Uterus (tissue), 4 donors: Measurements from ENCODE around the gene ASPHD2. TPM values are rescaled to one million over a fixed set of nuclear protein-coding genes. Genes with fewer than 3 reads are reported as not detected.

Experiments used
- DNase-seq, 2 donors: peaks; one replicate each; pipeline ENCODE4 v3.0.0-alpha.2; 2019 to 2020
- H3K27ac ChIP-seq, 2 donors: fragments of 200-600 bp; sonication (generic); 1 replicate in 1 of 2; 2 replicates in 1 of 2; pipeline ENCODE4 v1.5.1; 2016 to 2018
- H3K27me3 ChIP-seq, 2 donors: fragments of 200-600 bp; sonication (generic); one replicate each; pipeline ENCODE4 v1.5.1; 2018 to 2019; ENCODE audit warnings: control low read depth in 1 of 2
- H3K36me3 ChIP-seq, 2 donors: fragments of 200-600 bp; sonication (generic); one replicate each; pipeline ENCODE4 v1.5.1; 2019; ENCODE audit warnings: control low read depth in 1 of 2
- H3K4me1 ChIP-seq, 2 donors: fragments of 200-600 bp; sonication (generic); one replicate each; pipeline ENCODE4 v1.5.1; 2018 to 2019; ENCODE audit warnings: control low read depth in 1 of 2
- H3K4me3 ChIP-seq, 2 donors: fragments of 200-600 bp; sonication (generic); 1 replicate in 1 of 2; 2 replicates in 1 of 2; pipeline ENCODE4 v1.5.1; 2018 to 2019; ENCODE audit warnings: mild to moderate bottlenecking in 1 of 2
- H3K9me3 ChIP-seq, 2 donors: fragments of 200-600 bp; sonication (generic); one replicate each; pipeline ENCODE4 v1.5.1; 2019; ENCODE audit warnings: control low read depth in 1 of 2
- CTCF ChIP-seq, 4 experiments: fragments of 200-600 bp in 2 of 4; fragments of 450-650 bp in 2 of 4; sonication (generic) in 2 of 4; IDR thresholded peaks; one replicate each; pipeline ENCODE4 v1.5.1; 2016 to 2019; ENCODE audit warnings: antibody characterized with exemption in 4 of 4, mild to moderate bottlenecking in 2 of 4, moderate library complexity in 1 of 4
- POLR2A ChIP-seq, 2 donors: fragments of 450-650 bp; IDR thresholded peaks; one replicate each; pipeline ENCODE4 v1.6.1; 2016; ENCODE audit warnings: antibody characterized with exemption in 2 of 2, mild to moderate bottlenecking in 1 of 2, moderate library complexity in 1 of 2
- intact Hi-C: fragments of 100-400 bp; cut with DNase I; formaldehyde crosslinking; loops from one replicate; pipeline ENCODE4 v1.15.1; 2023; ENCODE audit warnings: low total_unique reads
- total RNA-seq, 4 donors: library from RNA; depleted of rRNA in 3 of 4; stranded (reverse); fragments of >200 nt in 3 of 4; gene quantifications; one replicate each; pipeline versions ENCODE4 v1.1.0 to v1.2.4, GENCODE V29; 2014 to 2023
- donor health status: DM: yes; HTN: yes; CAD: no.

Gene ASPHD2
- 1 to 10 TPM in 1 of 4 donors, under 1 TPM in 1, not detected in 2; 0.83 to 1.8 TPM for total RNA-seq

GRCh38 chr22:26428515-26429457 lies at the start of gene ASPHD2:
TSS of gene ASPHD2 (plus strand) at chr22:26429260. CDS start at chr22:26433616, 4,356 bp downstream.
- H3K4me3 ChIP-seq: peak within 1 kb of the TSS; percentile 39 to 57
- peak within 1 kb of the TSS; percentile 53 to 57 for H3K27ac ChIP-seq
- intact Hi-C loops: no loop called here
- no peaks in the 10 kb centered on the region for H3K4me1 ChIP-seq
- no peaks in the 10 kb centered on the region for H3K27me3 ChIP-seq
- no peaks in the 10 kb centered on the region for H3K9me3 ChIP-seq
- no peaks in the 10 kb centered on the region for H3K36me3 ChIP-seq
- DNase-seq: peak; percentile 43 to 53
- TF ChIP-seq CTCF (IDR thresholded peaks at IDR 0.05) (no peak), POLR2A (IDR thresholded peaks at IDR 0.05) (no peak)

GRCh38 chr22:26380072-26380830 lies 48.8 kb upstream of the ASPHD2 start:
- Histone ChIP-seq H3K4me3 (no peak overlapping the region), H3K27me3 (peaks cover 0 to 6% of the 10 kb centered on the region in 2 donors), H3K4me1 (no peaks in the 10 kb centered on the region), H3K9me3 (no peaks in the 10 kb centered on the region), H3K27ac (no peak overlapping the region), H3K36me3 (no peaks in the 10 kb centered on the region)
- TF ChIP-seq CTCF (IDR thresholded peaks at IDR 0.05): no peak
- no peak for TF ChIP-seq POLR2A (IDR thresholded peaks at IDR 0.05)
- no peak for DNase-seq
- intact Hi-C loops: no loop called here

- TF ChIP-seq CTCF (IDR thresholded peaks at IDR 0.05) (no peak), POLR2A (IDR thresholded peaks at IDR 0.05) (no peak)
- H3K9me3 ChIP-seq: no peaks in the 10 kb centered on the region
- H3K27ac ChIP-seq: no peak overlapping the region
- no peak for DNase-seq
- H3K36me3 ChIP-seq: no peaks in the 10 kb centered on the region
- H3K4me1 ChIP-seq: no peaks in the 10 kb centered on the region
- H3K4me3 ChIP-seq: no peak overlapping the region
- no peaks in the 10 kb centered on the region for H3K27me3 ChIP-seq
- intact Hi-C loops: no loop called here
Measured at GRCh38 chr22:26382782-26383181, 46.3 kb upstream of the ASPHD2 start.

- no peaks in the 10 kb centered on the region for H3K4me1 ChIP-seq
Measured at GRCh38 chr22:26383968-26384556, 45.0 kb upstream of the ASPHD2 start.

More at GRCh38 chr22:26383968-26384556, 45.0 kb upstream of the ASPHD2 start:
- intact Hi-C loops: no loop called here
- Histone ChIP-seq H3K4me3 (no peak overlapping the region), H3K9me3 (no peaks in the 10 kb centered on the region), H3K27me3 (no peaks in the 10 kb centered on the region), H3K27ac (no peak overlapping the region), H3K36me3 (no peaks in the 10 kb centered on the region)
- TF ChIP-seq POLR2A (IDR thresholded peaks at IDR 0.05) (no peak), CTCF (IDR thresholded peaks at IDR 0.05) (no peak)
- DNase-seq: no peak
